Liver (tissue), 9 donors: ENCODE measurements around the gene STK24. TPM values are rescaled to one million over a fixed set of nuclear protein-coding genes. Genes with fewer than 3 reads are reported as not detected.

Experiments
- DNase-seq: peaks from one replicate; pipeline ENCODE4 v3.0.0-alpha.2; 2017; ENCODE audit warnings: low spot score
- H3K27ac ChIP-seq, 2 donors: one replicate each; pipeline ENCODE4 v1.7.0; 2013; ENCODE audit warnings: inconsistent platforms in 2 of 2, low read length in 2 of 2, control low read depth in 1 of 2, low read depth in 1 of 2, mild to moderate bottlenecking in 1 of 2
- H3K27me3 ChIP-seq, 4 donors: one replicate each; pipeline versions ENCODE4 v1.6.1 to v1.7.0; 2013; ENCODE audit warnings: low read length in 3 of 4, inconsistent platforms in 1 of 4, mild to moderate bottlenecking in 1 of 4, moderate library complexity in 1 of 4; ENCODE audit not compliant: control insufficient read depth in 4 of 4, insufficient read depth in 4 of 4
- H3K36me3 ChIP-seq, 4 donors: one replicate each; pipeline versions ENCODE4 v1.6.1 to v1.7.0; 2013; ENCODE audit warnings: low read length in 3 of 4, mild to moderate bottlenecking in 3 of 4, low read depth in 1 of 4, moderate library complexity in 1 of 4; ENCODE audit not compliant: control insufficient read depth in 4 of 4, insufficient read depth in 3 of 4
- H3K4me1 ChIP-seq, 4 donors: one replicate each; pipeline versions ENCODE4 v1.6.1 to v1.7.0; 2013; ENCODE audit warnings: low read length in 3 of 4, mild to moderate bottlenecking in 3 of 4, moderate library complexity in 1 of 4; ENCODE audit not compliant: control insufficient read depth in 4 of 4, insufficient read depth in 4 of 4
- H3K4me3 ChIP-seq, 3 donors: one replicate each; pipeline versions ENCODE4 v1.6.1 to v1.7.0; 2013; ENCODE audit warnings: low read length in 3 of 3, control low read depth in 1 of 3, low read depth in 1 of 3, mild to moderate bottlenecking in 1 of 3
- H3K9ac ChIP-seq, 2 donors: one replicate each; pipeline ENCODE4 v1.7.0; 2013; ENCODE audit warnings: low read length in 2 of 2, mild to moderate bottlenecking in 2 of 2, moderate library complexity in 2 of 2, control low read depth in 1 of 2, low read depth in 1 of 2
- H3K9me3 ChIP-seq, 4 donors: one replicate each; pipeline versions ENCODE4 v1.6.1 to v1.7.0; 2013; ENCODE audit warnings: low read length in 3 of 4; ENCODE audit not compliant: control insufficient read depth in 4 of 4
- EGR1 ChIP-seq, 2 donors: IDR thresholded peaks; 2 replicates each; pipeline ENCODE4 v1.6.1; 2016 to 2018; ENCODE audit warnings: antibody characterized with exemption in 2 of 2, low read depth in 2 of 2
- FOXA1 ChIP-seq: IDR thresholded peaks from 2 replicates; pipeline ENCODE4 v1.6.1; 2016; ENCODE audit warnings: antibody characterized with exemption
- FOXA2 ChIP-seq: IDR thresholded peaks from 2 replicates; pipeline ENCODE4 v1.6.1; 2016; ENCODE audit warnings: antibody characterized with exemption
- GABPA ChIP-seq, 2 donors: IDR thresholded peaks in 1 of 2; conservative IDR thresholded peaks in 1 of 2; 2 replicates each; pipeline ENCODE4 v1.6.1; 2016; ENCODE audit warnings: antibody characterized with exemption in 2 of 2, mild to moderate bottlenecking in 1 of 2, moderate library complexity in 1 of 2
- HNF4G ChIP-seq: IDR thresholded peaks from 2 replicates; pipeline ENCODE4 v1.6.1; 2016; ENCODE audit warnings: antibody characterized with exemption
- NR2F2 ChIP-seq: IDR thresholded peaks from 2 replicates; pipeline ENCODE4 v1.6.1; 2016; ENCODE audit warnings: antibody characterized with exemption
- RAD21 ChIP-seq, 2 donors: IDR thresholded peaks; 2 replicates each; pipeline ENCODE4 v1.6.1; 2016; ENCODE audit warnings: antibody characterized with exemption in 2 of 2, mild to moderate bottlenecking in 2 of 2
- RXRA ChIP-seq, 2 donors: IDR thresholded peaks; 2 replicates each; pipeline ENCODE4 v1.6.1; 2017 to 2018; ENCODE audit warnings: antibody characterized with exemption in 2 of 2, mild to moderate bottlenecking in 1 of 2
- SP1 ChIP-seq: IDR thresholded peaks from 2 replicates; pipeline ENCODE4 v1.6.1; 2018; ENCODE audit warnings: antibody characterized with exemption, mild to moderate bottlenecking
- TAF1 ChIP-seq: conservative IDR thresholded peaks from 2 replicates; pipeline ENCODE4 v1.6.1; 2016; ENCODE audit warnings: antibody characterized with exemption, mild to moderate bottlenecking
- YY1 ChIP-seq: IDR thresholded peaks from 2 replicates; pipeline ENCODE4 v1.6.1; 2016; ENCODE audit warnings: antibody characterized with exemption, mild to moderate bottlenecking
- WGBS: extraction: QIAGEN DNeasy Blood & Tissue Kit; methylation state at CpG from one replicate; pipeline ENCODE4 v1.1.7; 2013; 5-methylcytosine and 5-hydroxymethylcytosine counted together
- polyA plus RNA-seq, 2 donors: library from polyadenylated mRNA; stranded (reverse) in 1 of 2; unstranded in 1 of 2; fragments of 200-250 nt in 1 of 2; fragments of >200 nt in 1 of 2; fragmentation: Nextera tagmentation in 1 of 2; extraction: Ambion mirVana in 1 of 2; gene quantifications; one replicate each; pipeline versions ENCODE4 v1.2.1 to v1.2.3, GENCODE V29; 2013 to 2015
- total RNA-seq, 2 donors: library from RNA; depleted of rRNA; stranded (reverse); fragments of >200 nt; gene quantifications; one replicate each; pipeline ENCODE4 v1.2.3, GENCODE V29; 2014
- TF ChIP-seq, protein P1 (sequence below): fragments of 150-350 bp; IDR thresholded peaks from 2 replicates; pipeline ENCODE4 v1.5.1; 2017; ENCODE audit warnings: improper control_type of control experiment, low read depth, low read length; ENCODE audit not compliant: missing input control
- TF ChIP-seq, protein P2 (sequence below): IDR thresholded peaks from 2 replicates; pipeline ENCODE4 v1.6.1; 2016; ENCODE audit warnings: antibody characterized with exemption
- TF ChIP-seq, protein P3 (sequence below): IDR thresholded peaks from 2 replicates; pipeline ENCODE4 v1.6.1; 2016; ENCODE audit warnings: antibody characterized with exemption
- TF ChIP-seq, protein P4 (sequence below): IDR thresholded peaks from 2 replicates; pipeline ENCODE4 v1.6.1; 2016; ENCODE audit warnings: antibody characterized with exemption
- donor health status: healthy.
- donor health status: healthy.
- donor health status: healthy.
- donor health status: healthy.
- donor health status: healthy.

The STK24 gene
- total and polyA plus RNA-seq, 4 donors, result 6.4 to 43.3 (median 14.9) TPM

DNA sequence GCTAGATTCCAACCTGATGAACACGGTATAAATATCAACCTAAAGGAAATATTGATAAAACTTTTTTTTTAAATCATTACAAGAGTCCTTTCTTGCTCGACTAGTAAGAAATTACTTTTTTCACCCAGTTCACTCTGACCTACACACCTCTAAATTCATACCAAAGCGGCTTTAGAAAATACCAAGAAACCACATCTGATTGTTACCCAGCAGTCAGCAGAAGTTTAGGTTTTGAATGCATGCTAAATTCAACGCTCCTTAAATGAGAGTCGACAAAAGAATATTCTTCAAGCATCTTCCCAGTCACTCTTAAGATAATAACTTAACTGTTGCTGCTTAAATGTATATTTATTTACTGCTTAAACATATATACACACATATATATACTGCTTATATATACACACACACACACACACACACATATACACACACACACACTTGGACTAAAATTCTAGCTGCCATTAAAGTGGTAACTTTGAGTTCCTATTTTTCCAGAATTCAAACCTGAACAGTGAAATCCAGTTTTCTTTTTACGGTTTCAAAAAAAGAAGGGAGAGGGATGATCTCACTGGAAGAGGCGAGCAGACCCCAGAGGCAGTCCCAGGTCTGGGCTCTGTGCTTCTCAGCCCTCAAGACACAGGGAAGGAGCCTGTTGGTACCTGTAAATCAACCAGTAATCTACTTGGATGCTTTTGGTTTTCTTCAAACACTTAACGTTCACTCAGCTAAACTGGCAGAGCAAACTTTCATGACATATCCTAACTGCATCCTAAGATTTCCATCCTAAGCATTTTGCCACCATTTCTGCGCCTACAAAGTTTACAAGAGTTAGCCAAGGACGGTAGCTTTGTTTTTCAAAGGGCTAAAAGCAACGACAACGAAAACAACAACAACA, 1.7 kb downstream of the STK24 start:
- Histone ChIP-seq H3K27me3 (no peaks in the 10 kb centered on the region), H3K4me3 (peak overlapping the region; percentile 72 to 98 (median 84)), H3K4me1 (peaks cover 1 to 57% (median 40%) of the 10 kb centered on the region in 4 donors), H3K9ac (peak overlapping the region; percentile 89 to 99), H3K9me3 (no peaks in the 10 kb centered on the region), H3K36me3 (no peaks in the 10 kb centered on the region), H3K27ac (peak overlapping the region; percentile 81 to 94)
- no peak for DNase-seq
- 28% methylated on average over 12 of the region's 12 CpGs for WGBS
- TF ChIP-seq YY1 (peak; percentile 28), FOXA1 (no peak), RAD21 (IDR thresholded peaks at IDR 0.05) (no peak), SP1 (no peak), HNF4G (no peak), FOXA2 (no peak)
- TF ChIP-seq, protein P1, sequence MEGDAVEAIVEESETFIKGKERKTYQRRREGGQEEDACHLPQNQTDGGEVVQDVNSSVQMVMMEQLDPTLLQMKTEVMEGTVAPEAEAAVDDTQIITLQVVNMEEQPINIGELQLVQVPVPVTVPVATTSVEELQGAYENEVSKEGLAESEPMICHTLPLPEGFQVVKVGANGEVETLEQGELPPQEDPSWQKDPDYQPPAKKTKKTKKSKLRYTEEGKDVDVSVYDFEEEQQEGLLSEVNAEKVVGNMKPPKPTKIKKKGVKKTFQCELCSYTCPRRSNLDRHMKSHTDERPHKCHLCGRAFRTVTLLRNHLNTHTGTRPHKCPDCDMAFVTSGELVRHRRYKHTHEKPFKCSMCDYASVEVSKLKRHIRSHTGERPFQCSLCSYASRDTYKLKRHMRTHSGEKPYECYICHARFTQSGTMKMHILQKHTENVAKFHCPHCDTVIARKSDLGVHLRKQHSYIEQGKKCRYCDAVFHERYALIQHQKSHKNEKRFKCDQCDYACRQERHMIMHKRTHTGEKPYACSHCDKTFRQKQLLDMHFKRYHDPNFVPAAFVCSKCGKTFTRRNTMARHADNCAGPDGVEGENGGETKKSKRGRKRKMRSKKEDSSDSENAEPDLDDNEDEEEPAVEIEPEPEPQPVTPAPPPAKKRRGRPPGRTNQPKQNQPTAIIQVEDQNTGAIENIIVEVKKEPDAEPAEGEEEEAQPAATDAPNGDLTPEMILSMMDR, result no peak
- TF ChIP-seq, protein P2, sequence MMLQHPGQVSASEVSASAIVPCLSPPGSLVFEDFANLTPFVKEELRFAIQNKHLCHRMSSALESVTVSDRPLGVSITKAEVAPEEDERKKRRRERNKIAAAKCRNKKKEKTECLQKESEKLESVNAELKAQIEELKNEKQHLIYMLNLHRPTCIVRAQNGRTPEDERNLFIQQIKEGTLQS, result no peak

DNA sequence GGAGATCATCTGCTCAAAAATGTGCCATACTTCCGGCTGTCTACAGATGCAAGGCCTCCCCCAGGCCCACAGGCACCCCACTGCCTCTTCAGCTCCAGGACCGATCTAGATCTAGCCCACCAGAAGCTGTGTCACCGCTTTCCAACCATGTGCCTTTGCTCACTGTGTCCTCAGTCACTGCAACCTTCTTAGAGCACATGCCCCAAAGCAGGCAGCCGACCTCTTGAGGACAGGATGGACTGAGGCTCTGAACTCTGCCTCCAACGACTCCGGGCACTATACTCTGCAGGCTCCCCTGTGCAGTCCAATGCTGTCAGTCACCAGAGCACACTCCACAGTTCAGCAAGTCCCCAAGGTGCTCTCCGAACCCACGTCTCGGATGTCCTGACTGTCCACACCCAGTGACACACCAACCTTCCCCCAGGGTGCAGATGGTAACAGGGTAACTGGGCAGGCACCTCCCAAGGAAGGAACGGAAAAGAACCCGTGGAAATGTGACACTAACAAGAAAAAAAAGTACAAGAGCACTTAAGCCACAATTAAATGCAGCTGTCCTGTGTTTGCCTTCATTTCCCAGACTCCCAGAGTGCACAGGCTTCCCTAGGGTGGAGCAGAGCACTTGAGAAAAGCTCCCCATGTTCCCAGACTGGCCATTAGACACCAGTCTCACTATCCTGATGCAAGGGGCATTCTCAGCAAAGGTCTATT, 4.8 kb downstream of the STK24 start:
- Histone ChIP-seq H3K9ac (no peak overlapping the region), H3K4me1 (peaks cover 11 to 63% (median 49%) of the 10 kb centered on the region in 4 donors), H3K9me3 (no peaks in the 10 kb centered on the region), H3K27ac (peak overlapping the region; percentile 21 to 79), H3K4me3 (no peak overlapping the region), H3K36me3 (no peaks in the 10 kb centered on the region), H3K27me3 (no peaks in the 10 kb centered on the region)
- 66% methylated on average over 11 of the region's 11 CpGs for WGBS
- DNase-seq, result no peak
- TF ChIP-seq RXRA (IDR thresholded peaks at IDR 0.05) (no peak), FOXA2 (no peak), GABPA (IDR thresholded peaks at IDR 0.05 in 1 of 2, conservative IDR thresholded peaks at IDR 0.05 in 1 of 2) (no peak), HNF4G (no peak), EGR1 (IDR thresholded peaks at IDR 0.05; ENCODE audit: low read depth in 2 of 2) (no peak), NR2F2 (no peak), TAF1 (no peak), YY1 (no peak), RAD21 (IDR thresholded peaks at IDR 0.05) (no peak)
- TF ChIP-seq, protein P2, result no peak
- TF ChIP-seq, protein P3, sequence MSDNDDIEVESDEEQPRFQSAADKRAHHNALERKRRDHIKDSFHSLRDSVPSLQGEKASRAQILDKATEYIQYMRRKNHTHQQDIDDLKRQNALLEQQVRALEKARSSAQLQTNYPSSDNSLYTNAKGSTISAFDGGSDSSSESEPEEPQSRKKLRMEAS, result no peak
- TF ChIP-seq, protein P1, result no peak
- TF ChIP-seq, protein P4, sequence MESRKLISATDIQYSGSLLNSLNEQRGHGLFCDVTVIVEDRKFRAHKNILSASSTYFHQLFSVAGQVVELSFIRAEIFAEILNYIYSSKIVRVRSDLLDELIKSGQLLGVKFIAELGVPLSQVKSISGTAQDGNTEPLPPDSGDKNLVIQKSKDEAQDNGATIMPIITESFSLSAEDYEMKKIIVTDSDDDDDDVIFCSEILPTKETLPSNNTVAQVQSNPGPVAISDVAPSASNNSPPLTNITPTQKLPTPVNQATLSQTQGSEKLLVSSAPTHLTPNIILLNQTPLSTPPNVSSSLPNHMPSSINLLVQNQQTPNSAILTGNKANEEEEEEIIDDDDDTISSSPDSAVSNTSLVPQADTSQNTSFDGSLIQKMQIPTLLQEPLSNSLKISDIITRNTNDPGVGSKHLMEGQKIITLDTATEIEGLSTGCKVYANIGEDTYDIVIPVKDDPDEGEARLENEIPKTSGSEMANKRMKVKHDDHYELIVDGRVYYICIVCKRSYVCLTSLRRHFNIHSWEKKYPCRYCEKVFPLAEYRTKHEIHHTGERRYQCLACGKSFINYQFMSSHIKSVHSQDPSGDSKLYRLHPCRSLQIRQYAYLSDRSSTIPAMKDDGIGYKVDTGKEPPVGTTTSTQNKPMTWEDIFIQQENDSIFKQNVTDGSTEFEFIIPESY, result no peak
